GM21447 (cell line): ENCODE data around the gene C3.
"Not testable (repeated sequence)": the region's sequence is repeated elsewhere in the genome, so short reads cannot be mapped to it uniquely, and the experiment has no call there.

Experiments
- ATAC-seq: cut with Tn5 transposase; IDR thresholded peaks from one replicate; pipeline ENCODE4 v1.9.1; 2021; ENCODE audit not compliant: unreplicated experiment

The C3 gene

DNA sequence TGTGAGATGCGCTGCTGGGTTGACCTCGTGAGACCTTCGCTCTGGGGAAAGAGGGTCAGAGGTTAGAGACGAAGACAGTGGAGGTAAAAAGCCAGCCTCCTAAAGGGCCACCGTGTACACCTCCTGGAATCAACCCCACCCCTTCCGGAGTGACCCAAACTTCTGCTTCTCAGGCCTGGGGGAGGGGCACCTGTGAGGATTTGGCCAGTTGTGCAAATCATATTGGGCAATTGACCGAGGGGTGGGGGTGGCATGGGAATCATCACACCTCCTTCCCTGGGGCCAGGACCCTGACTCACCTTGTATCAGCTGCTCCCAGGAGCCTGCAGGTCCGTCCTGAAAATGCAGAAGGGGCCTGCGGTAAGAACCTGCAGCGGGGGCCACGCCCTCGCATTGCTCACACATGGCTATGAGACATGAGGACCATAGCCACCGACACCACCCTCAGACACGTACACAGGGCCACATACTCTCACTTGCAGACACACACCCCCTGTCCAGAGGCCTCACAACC, 53.3 kb downstream of the C3 start:
- no peak for ATAC-seq

DNA sequence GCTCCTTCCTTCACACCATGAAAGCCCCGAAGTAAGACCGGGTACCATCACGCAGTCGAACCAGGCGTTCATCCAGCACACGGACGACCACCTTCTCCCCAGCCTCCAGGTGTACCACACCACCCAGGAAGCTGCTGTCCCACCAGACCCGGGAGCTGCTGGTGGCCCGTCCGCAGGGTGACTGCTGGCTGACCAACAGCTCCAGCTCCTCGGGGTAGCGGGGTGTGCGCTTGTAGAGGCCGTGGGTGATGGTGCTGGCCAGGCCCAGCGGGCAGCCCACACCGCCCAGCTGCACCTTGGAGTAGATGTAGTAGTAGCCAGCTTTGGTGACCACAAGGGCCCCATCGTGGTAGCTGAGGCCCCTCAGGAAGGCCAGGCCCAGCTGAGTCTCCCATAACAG, 55.5 kb downstream of the C3 start:
- ATAC-seq: no peak

DNA sequence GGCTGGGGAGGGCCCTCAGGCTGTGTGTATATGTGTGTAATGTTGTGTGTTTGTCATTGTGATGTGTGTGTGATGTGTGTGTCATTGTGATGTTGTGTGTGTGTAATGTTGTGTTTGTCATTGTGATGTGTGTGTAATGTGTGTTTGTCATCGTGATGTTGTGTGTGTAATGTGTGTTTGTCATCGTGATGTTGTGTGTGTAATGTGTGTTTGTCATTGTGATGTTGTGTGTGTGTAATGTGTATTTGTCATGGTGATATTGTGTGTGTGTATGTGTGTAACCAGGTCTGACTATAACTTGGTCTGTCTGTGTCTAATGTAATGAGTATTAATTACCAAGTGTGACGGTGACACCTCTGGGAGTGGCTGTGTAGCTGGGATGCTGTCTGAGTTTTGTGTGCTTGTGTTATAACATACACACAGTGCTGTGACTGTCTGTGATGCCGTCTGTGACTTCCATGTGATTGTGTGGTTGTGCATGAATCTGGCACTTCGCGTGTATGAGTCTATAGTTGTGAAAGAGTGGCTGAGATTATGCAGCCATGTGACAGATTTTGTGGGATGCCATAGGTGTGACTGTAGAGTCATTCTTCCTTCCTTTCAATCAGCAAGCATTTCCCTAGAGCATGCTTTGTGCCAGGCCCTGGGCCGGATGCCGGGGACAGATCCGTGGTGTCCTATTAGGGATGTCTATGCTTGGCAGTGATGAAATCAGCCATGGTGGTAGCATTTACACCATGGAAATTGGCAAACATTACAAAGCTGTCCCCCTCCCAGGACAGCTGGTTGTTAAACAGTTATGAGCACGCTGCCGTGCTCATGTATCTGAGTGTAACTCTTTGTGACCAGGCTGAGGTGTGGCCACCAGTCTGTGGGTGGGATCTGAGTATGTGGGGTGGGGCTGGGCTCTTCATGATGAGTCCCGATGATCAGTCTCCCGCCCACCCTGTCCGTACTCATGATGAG, 56.9 kb downstream of the C3 start:
- no peak for ATAC-seq

DNA sequence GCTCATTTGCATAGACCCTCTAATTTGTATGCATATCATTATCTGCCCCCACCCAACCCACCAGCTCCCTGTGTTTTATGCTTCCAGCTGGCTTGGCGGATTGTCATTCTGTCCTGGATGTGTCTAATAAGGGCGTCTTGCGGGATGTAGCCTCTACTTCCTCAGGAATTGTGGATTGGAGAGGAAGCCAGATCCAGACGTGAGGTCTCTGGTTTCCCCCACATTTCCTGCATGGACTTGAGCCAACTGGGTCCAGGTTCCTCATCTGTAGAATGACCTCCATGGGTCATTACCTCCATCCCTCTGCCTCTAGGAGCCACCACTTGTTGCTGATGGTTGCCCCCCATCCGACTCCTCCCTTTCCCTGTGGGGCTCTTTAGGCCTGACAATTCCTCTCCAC, 57.7 kb downstream of the C3 start:
- ATAC-seq: no peak

DNA sequence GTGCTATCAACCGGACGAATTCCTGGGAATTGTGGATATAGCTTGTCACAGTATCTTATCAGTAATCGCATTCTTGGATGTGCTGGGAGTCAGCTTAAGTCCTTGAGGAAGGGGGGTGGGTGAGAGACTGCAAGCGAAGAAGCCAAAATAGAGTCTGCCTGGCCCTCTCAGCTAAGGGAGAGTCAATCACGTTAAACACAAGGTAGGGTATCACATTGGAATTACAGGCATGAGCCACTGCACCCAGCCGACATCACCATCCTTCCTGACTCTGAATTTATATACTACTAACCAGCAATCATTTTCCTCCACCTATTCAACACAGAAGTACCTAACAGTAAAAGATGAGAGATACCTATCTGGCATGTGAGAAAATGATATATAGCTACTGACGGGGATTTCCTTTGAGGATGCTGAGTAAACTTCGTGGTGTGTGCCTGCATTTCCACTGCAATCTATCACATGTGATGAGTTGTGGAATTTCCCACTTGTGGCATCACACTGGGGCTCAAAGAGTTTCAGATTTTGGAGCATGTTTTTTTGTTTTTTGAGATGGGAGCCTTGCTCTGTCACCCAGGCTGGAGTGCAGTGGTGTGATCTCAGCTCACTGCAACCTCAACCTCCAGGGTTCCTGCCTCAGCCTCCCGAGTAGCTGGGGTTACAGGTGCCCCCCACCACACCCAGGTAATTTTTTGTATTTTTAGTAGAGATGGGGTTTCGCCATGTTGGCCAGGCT, 58.8 kb downstream of the C3 start:
- not testable (repeated sequence) for ATAC-seq

DNA sequence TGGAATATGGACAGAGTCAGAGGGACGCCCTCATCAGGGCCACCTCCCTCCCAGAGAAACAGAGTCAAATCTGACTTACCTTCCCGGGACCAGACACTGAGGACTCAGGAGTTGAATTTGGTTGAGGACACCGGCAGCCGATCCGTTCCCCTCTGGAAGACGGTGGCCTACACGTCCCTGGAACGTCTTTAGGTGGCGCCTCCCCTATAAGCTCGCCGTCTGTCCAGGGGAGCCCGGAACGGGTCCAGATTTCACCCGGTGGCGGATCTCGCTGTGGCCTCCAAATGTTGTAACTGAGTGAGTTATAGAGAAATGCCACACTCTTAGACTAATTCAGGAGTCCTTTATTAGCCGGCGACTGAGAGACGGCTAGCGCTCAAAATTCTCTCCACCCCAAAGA, 59.5 kb downstream of the C3 start:
- ATAC-seq: no peak

DNA sequence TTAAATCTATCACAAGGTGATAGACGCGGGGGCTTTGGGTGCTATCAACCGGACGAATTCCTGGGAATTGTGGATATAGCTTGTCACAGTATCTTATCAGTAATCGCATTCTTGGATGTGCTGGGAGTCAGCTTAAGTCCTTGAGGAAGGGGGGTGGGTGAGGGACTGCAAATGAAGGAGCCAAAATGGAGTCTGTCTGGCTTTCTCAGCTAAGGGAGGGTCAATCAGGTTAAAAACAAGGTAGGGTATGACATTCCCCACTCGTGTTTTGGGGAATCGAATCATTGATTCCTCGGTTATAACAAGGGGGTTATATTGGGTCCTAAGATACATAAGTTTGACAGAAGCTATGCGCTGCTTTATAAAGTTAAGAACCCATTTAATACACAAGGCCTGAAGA, 64.1 kb downstream of the C3 start:
- ATAC-seq: not testable (repeated sequence)

DNA sequence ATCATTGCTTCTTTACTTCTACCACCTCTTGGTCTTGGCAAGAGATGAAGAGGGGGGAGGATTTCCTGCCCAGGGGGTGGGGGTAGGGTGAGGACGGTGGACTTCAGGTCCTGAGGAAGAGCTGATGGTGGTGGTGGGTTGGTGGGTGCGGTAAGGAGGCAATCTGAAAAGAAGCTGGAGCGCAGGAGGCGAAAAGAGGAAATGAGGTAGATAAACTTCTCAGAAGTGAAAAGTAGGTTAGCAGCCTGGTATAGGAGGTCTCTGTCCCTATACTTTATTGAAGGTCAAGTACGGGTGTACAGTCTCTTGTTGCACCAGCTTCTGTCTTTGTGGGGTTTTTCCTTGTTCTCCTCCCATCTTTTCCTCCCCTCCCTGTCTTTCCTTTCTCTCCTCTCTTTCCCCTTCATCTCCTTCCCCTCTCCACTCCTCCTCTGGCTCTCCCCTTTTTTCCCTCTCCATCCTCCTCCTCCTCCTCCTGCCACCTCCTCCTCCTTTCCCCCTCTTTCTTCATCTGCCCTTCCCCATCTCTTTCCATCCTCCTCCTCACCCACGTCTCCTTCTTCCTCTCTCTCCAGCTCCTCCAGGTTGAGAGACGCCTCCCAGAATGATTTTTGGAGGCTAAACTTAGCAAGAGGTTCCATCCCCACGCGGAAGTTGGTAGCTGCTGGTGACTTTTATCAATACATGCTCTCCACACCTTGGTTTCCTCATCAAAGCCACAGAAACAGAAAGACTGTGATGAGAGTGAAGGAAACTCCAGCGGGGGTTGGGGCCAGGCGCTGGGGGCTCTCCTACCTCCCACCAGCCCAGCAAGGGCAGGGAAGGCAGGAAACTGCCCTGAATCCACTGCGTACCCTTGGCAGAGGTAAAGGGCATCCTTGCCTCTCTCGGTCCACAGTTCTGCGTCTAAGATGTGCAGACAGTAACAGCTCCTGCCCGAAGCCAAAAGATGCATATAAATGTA, 65.8 kb downstream of the C3 start:
- ATAC-seq: no peak

DNA sequence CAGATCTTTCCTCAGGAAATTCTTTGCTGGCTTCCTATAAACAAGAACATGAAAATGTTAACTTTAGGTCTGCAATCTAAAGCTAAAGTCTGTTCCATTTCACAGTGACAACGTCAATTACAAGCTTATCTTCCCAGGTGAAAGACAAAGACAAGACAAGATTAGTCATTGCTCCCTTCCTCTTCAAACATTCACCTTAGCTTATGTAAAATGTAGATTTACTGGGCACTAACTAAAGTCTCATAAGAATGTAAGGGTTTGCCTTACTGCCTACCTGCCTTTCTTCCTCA, 67.7 kb downstream of the C3 start:
- ATAC-seq: no peak

DNA sequence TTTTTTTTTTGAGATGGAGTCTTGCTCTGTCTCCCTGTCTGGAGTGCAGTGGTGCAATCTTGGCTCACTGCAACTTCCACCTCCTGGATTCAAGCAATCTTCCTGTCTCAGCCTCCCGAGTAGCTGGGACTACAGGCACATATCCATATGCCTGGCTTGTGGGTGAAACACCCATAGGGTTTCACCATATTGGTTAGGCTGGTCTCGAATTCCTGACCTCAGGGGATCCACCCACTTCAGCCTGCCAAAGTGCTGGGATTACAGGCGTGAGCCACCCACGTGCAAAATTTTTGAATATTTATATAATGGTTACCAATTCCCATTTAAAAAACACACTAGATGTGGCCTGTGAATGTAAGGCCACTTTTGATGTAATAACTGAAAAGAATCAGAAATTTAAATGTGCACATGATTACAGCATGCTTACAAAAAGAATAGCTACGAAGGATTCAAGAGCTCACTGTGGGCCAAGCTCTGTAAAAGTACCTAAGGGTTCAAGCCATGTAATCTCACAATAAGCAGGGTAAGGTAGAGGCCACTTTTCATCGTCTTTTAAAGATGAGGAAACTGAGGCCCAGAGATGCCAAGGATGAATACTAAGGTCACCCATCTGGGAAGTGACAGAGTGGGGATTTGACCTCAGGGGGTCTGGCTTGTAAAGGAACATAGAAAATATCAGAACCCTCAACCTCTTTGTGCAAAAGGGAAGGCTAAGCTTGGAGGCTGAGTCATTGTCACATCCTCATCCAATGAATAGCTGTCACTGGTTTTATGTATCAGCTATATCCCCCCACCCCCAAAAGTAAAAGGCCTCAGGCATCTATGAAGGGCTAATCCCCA, 68.3 kb downstream of the C3 start:
- no peak for ATAC-seq

DNA sequence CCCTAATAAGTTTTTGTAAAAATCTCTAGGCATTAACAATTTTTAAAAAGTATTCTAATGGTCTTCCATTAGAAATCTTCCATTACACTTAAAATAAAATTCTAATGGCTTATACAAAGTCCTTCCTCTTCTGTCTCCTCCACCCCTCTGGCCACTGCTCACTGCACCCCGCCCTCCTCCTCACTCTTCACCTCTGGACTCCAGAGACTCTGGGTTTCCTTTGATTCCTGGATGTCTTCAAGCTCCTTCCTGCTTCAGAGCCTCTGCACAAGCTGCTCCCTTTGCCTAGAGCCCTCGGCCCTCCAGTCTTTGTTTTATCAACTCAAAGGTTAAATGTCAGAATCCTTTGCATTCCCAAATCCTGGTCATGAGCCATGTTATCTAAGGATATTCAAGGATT, 71.3 kb downstream of the C3 start:
- no peak for ATAC-seq

DNA sequence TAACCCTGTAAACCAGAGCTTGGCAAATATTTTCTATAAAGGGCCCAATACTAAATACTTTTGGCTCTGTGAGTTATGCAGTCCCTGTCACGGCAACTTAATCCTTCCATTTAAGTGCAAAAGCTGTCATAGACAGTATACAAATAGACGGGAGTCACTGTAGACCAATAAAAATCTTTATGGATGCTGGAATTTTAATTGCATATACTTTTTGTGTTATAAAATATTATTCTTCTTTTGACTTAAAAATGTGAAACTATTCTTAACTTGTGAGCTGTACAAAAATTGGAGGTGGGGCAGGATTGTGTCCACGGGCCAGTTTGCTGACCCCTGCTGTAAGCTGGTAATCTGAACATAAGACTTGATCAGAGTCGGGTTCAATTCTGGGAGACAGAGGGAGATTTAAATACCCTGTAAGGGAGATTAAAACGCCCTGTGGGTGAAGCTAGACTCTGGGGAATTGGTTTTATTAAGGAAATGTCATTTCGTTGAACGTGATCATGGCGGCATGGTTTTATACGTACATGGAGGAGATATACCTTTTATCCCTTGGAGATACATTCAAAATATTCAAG, 72.2 kb downstream of the C3 start:
- no peak for ATAC-seq

DNA sequence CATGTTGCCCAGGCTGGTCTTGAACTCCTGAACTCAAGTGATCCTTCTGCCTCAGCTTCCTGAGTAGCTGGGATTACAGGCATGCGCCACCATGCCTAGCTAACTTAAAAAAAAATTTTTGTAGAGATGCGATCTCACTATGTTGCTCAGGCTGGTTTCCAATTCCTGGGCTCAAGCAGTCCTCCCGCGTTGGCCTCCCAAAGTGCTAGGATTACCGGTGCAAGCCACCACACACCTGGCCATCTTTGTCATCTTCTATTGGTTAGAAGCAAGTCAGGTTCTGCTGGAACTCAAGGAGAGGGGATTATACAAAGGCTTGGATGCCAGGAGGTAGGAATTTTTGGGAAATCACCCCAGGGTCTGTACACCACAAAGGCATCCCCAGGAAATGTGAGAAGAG, 75.7 kb downstream of the C3 start:
- no peak for ATAC-seq

DNA sequence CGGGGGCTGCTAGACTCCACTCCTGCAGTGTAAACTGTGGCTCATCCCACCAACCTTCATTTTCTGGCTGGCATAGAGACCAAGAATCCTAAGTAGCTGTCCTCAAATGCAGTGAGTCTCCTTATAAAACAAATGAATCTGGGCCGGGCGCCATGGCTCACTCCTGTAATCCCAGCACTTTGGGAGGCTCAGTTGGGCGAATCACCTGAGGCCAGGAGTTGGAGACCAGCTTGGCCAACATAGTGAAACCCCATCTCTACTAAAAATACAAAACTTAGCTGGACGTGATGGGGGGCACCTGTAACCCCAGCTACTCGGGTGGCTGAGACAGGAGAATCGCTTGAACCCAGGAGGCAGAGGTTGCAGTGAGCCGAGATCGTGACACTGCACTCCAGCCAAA, 80.1 kb downstream of the C3 start:
- not testable (repeated sequence) for ATAC-seq

DNA sequence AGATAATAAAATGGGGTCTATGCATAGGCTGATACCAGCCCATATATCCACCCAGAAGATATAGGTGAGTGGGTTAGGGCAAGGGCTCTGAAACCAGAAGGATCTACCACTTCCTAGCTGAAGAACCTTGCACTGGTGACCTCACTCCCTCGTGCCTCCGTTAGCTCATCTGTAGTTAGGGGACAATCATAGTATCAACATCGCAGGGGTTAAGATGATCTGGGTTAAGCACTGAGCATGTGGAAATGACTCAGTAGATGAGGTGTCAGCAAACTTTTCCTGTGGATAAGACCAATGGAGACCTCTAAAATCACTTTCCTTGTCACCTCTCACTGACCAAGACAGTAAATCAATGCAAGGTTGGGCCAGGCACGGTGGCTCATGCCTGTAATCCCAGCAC, 81.0 kb downstream of the C3 start:
- no peak for ATAC-seq

DNA sequence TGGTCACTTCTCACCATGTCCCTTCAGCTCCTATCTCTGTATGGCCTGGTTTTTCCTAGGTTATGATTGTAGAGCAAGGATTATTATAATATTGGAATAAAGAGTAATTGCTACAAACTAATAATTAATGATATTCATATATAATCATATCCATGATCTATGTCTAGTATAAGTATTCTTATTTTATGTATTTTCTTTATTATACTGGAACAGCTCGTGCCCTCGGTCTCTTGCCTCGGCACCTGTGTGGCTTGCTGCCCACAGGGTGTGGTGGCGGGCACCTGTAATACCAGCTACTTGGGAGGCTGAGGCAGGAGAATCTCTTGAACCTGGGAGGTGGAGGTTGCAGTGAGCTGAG, 87.0 kb downstream of the C3 start:
- not testable (repeated sequence) for ATAC-seq

DNA sequence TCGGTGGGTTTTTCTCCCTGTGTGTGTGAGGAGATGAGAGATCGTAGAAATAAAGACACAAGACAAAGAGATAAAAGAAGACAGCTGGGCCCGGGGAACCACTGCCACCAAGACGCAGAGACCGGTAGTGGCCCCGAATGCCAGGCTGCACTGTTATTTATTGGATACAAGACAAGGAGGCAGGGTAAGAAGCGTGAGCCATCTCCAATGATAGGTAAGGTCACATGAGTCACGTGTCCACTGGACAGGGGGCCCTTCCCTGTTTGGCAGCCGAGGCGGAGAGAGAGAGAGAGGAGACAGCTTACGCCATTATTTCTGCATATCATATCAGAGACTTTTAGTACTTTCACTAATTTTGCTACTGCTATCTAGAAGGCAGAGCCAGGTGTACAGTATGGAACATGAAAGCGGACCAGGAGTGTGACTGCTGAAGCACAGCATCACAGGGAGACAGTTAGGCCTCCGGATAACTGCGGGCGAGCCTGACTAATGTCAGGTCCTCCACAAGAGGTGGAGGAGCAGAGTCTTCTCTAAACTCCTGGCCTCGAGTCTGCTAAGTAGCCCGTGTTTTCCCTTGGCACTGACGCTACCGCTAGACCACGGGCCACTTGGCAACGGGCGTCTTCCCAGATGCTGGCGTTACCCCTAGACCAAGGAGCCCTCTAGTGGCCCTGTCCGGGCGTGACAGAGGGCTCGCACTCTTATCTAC, 87.5 kb downstream of the C3 start:
- ATAC-seq: not testable (repeated sequence)

DNA sequence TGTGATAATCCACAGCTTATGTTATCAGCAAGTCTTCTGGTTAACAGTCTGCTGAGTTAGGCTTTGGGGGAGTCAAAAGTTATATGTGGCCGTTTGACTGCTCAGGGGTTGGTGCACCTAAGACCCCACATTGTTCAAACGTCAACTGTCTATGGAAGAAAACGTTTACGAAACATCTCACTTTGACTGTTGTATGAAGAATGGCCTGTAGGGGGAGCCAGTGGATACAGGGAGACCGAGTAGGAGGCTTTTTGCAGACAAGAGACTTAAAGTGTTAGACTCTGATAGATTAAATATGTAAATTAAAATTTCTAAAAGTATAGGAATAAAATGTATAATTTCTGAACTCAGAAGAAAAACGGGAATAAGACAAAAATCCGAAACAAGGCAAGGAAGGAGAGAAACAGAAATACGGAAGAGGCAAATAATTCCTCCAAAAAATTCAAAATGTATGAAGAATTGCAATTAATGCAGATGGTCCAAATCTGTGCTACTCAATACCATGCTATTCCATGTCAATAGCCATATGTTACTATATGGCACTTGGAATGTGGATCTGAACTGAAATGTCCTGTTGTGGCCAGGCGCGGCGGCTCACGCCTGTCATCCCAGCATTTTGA, 88.3 kb downstream of the C3 start:
- no peak for ATAC-seq
